Stimulated activated CD8-positive, alpha-beta memory T cell treated with anti-CD3 and anti-CD28 coated beads, Interleukin-2, amount 100 ng/mL, for 1 hour (primary cell): ENCODE data around the gene PEAR1.

Source experiments
- DNase-seq, 2 donors: peaks; one replicate each; pipeline ENCODE4 v3.0.0-alpha.2; 2020; ENCODE audit warnings: low read depth in 2 of 2

The PEAR1 gene

DNA sequence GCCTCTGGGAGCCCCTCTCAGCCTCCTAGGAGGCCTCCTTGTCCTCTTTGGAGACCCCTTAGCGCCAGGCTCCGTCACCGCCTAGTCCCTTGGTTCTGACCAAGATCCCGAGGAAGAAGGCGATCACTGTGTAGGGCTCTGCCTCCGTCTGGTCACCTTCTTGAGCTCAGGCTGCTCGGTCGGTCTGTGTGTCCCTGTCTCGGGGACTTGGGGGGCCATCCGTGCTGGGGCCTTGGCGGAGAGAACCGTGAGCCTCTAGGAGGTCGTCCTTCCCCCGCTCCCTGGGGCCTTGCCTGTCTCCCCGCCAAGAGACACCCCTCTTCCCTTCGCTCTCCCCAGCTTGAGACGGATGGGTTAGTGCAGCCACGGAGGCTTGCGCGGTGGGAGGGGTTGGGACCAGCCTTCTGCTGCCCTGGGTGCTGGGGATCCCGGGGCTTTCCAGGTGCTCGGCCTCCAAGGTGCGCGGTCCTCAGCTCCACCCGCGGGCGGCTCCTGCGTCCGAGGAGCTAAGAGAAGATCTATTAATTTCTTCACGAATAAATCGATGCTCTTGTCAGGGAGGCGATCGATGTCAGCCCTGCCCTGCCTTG lies 33.9 kb upstream of the PEAR1 start:
- no peak for DNase-seq

DNA sequence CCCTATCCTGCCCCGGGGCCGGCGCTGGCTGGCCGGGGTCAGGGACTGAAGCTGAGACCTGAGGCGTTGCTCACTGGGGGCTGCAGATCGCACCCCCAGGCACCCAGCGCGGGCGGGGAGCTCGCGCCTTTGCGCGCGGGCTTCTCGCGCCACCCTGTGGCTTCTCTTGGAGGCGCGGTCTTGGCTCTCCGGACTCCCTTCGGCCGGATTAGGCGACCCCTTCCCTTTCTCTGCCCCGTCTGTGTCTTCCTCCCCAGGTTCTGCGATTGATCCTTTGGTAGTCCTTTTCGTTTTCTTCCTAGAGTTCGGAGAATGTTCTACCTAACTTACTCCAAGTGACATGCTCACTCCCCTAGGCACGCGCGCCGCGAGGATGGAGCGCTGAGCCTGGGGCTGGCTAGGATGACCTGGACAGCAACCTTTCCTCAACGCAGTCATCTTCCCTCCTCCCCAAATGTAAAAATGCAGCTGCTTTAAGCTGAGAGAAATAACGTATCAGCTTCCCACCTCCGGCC lies 33.3 kb upstream of the PEAR1 start:
- DNase-seq: peak; percentile 33 to 36

DNA sequence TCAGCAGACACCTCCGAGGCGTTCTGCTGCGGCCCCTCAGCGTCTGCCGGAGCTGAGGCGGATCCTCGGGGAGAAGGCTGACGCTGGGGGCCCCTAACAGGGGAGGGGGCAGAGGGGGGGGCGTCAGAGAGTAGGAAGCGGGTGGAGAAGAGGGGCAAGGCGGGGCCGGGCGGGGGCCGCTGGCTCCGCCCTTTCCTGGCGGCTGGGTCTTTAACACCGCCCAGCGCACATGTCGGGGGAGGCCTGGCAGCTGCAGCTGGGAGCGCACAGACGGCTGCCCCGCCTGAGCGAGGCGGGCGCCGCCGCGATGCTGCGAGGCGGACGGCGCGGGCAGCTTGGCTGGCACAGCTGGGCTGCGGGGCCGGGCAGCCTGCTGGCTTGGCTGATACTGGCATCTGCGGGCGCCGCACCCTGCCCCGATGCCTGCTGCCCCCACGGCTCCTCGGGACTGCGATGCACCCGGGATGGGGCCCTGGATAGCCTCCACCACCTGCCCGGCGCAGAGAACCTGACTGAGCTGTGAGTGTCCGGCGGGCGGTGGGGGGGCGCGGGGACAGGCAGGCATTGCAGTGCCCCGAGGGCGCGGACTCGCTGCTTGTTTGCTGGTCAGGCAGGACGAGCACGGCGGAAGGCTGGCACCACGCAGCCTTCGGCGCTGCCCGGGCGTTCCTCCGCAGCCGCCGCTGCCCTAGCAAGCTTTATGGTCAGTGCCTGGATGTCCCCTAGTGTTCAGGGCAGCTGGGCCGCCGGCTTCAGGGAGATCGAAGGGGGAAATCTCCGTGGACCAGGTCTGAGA lies 32.7 kb upstream of the PEAR1 start, which contains the start of gene NTRK1:
NTRK1 (plus strand) TSS at position 238 of the 796 bp plus-strand sequence; CDS start at position 308, 70 bp downstream.
- peak in 1 of 2 donors; percentile 39 for DNase-seq

DNA sequence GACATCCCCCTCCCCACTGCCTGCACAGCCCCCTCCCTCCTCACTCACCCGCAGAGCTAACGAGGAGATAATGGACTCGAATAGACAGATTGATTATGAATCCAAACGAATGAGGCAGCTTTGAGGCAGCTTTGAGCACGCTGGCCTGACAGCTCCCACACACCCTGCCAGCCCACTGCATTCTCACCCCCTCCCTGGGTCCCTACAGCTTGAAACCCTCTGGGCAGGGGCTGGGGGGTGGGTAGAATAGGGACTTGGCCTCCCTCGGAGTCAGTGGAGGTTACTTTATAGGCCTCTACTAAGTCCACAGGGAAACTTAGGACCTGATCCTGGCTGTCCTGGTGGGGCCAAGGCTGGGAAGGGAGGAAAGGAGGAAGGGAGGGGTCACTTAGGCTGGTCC lies 30.9 kb upstream of the PEAR1 start:
- no peak for DNase-seq

DNA sequence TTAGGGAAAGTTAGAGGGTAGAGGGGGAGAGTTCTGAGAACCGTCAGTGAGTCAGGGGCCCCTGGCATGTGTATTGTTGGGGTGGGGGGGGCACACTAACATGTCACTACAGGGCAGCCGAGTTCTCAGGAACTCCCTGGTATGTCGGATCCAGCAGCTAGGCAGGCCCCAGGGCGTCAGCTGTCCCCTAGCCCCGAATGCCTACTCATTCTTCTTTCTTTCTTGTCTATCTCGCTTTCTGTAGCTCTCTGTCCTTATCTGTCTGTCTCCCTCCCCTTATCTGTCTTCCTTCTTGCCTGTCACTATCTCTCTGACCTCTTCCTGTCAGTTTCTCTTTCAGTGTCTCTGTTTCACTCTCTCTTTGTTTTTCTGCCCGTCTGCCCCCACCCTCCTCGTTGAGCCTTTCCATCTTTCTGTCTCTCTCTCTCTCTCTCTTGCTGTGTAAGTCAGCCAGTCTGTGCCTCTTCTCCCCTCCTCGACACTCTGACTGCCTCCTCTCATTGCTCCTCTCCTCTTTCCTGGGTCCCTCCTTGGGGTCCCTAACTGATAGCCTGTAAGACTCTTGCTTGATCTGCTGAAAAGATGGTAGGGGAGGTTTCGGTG lies 30.4 kb upstream of the PEAR1 start:
- no peak for DNase-seq

DNA sequence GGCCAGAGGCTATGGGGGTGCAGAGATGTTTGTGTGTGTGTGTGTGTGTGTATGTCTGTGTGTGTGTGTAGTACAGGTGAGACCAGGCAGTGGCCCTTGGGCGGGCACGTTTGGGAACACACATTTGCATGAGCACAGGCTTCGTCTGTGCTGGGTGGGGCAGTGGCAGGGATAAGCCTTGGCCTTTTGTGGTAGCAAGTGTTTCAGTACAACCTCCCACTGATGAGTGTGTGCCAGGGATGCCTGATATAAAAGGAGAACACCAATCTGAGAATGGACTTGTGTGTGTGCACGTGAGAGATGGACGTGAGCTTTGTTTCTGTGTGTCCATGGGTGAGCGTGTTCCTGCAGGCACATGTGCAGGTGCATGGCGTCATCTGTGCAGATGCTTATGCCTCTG lies 29.9 kb upstream of the PEAR1 start:
- no peak for DNase-seq

DNA sequence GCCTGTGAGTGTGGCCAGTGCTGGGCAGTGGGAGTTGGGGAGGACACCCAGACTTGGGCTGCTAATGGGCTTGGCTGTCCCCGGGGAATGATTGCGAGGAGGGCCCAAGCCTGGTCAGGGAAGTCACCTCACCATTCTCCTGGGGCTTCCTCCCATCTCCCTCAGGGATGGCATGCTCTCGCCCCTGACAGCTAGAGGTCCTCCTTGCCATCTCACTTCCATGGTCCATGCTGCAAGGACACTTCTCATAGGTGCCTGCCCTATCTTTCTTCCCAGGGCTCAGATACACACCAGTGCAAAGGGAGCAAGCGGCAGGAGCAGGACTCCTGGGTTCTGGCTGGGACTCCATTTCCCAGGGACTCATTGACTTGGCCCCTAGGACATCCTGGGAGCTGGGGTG lies 28.7 kb upstream of the PEAR1 start:
- DNase-seq: no peak

DNA sequence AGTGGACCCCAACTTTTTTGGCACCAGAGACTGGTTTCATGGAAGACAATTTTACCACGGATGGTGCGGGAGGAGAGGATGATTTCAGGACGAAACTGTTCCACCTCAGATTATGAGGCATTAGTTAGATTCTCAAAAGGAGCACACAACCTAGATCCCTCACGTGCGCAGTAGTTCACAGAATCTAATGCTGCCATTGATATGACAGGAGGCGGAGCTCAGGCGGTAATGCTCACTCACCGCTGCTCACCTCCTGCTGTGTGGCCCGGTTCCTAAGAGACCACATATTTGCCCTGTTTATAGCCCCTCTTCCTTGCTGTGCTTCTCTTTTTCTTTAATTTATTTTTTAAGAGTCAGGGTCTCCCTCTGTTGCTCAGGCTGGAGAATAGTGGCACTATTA lies 28.3 kb upstream of the PEAR1 start:
- no peak for DNase-seq

DNA sequence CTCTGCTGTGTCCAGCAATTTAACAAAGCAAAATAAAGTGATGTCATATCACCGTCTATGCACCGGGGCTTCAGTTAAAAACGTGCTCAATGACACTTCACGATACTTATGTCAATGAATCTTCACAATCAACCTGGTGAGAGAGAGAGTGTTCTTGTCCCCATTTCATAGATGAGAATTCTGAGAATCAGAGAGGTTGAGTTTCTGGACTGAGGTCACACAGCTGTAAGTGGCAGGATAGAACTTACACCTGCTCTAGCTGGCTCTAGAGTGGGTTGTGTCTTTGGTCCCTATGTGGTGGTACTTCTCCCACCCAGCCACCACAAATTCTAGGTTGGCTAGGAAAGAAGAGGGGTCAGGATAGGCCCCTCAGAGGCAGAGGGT lies 27.7 kb upstream of the PEAR1 start:
- no peak for DNase-seq

DNA sequence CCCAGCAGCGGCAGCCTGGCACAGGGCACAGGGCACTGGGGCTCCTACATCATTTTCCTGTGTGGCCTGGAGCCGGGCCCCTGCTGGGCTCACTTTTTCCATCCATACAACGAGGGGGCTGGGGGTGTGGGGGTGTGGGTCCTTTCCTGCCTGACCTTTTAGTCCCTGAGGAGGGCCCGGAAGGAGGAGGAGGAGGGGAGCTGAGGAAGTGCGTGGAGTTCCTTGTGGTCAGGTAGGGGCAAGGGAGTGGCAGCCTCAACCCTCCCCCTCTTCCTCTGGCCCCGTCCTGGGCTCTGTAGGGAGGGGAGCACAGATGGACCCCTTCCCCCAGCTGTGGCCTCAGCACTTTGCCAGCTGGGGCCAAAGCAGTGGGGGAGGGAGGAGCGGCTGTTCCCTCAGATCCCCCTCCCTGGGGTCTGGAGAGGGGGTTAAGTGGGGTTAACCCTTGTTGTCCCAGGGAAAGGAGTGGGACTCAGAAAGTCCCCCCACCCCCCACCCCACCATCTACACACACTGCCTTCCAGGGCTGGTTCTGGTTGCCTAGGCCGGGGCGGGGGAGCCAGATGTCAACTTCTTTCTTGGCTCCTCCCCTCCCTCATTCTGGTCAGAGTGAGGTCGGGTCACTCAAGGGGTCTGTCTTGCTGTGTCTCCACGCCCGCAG lies 27.1 kb upstream of the PEAR1 start:
- no peak for DNase-seq

DNA sequence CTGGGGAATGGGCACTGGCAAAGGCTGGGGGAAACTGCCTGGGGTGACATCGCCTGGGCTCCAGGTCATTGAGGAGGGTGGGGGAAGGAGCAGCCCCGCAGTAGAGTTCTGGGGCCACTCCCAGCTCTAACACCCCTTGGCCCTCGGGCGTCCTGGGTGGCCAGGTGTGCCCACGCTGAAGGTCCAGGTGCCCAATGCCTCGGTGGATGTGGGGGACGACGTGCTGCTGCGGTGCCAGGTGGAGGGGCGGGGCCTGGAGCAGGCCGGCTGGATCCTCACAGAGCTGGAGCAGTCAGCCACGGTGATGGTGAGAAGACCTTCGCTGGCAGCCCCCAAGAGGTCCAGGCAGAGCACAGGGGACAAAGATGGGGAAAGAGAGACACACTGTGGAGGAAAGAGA lies 25.2 kb upstream of the PEAR1 start:
- no peak for DNase-seq

DNA sequence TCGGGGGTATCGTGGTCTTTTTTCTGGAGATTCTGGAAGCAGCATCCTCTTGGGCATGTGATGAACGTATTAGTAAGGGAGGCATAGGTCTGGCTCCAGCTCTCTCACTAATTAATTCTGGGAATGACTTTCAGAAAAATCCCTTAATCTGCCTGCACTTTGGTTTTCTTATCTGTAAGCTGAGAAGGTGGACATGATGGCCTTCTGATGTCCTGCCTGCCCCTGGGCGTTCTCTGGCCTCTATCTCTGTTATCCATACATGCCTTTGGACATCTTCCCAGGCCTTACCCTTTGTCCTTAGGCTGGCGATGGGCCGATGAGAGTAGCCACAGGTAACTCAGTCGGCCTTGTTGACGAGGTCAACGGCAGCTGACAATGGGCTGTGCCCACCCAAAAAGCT lies 24.1 kb upstream of the PEAR1 start:
- DNase-seq: no peak

DNA sequence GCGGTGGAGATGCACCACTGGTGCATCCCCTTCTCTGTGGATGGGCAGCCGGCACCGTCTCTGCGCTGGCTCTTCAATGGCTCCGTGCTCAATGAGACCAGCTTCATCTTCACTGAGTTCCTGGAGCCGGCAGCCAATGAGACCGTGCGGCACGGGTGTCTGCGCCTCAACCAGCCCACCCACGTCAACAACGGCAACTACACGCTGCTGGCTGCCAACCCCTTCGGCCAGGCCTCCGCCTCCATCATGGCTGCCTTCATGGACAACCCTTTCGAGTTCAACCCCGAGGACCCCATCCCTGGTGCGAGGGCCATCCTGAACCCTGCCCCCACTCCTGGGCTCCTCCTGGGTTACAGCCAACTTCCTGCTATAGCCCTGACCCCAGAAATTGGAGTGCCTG lies 19.9 kb upstream of the PEAR1 start:
- no peak for DNase-seq

DNA sequence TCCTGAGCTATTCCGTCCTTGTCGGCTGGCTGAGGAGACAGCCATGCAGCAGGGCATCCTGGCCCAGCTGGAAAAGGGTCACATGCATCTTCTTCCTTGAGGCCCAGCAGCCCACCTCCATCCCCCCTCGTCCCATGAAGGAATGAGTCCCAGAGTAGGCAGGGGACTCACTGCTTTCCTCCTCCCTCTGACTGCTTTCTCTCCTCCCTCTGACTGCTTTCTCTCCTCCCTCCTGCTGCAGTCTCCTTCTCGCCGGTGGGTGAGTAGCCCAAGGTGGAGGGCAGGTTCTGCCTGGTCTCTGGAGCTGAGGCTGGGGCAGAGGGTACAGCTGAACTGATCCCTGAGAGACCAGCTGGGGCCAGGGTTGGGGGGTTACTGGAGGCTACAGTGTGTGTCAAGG lies 19.4 kb upstream of the PEAR1 start:
- no peak for DNase-seq

DNA sequence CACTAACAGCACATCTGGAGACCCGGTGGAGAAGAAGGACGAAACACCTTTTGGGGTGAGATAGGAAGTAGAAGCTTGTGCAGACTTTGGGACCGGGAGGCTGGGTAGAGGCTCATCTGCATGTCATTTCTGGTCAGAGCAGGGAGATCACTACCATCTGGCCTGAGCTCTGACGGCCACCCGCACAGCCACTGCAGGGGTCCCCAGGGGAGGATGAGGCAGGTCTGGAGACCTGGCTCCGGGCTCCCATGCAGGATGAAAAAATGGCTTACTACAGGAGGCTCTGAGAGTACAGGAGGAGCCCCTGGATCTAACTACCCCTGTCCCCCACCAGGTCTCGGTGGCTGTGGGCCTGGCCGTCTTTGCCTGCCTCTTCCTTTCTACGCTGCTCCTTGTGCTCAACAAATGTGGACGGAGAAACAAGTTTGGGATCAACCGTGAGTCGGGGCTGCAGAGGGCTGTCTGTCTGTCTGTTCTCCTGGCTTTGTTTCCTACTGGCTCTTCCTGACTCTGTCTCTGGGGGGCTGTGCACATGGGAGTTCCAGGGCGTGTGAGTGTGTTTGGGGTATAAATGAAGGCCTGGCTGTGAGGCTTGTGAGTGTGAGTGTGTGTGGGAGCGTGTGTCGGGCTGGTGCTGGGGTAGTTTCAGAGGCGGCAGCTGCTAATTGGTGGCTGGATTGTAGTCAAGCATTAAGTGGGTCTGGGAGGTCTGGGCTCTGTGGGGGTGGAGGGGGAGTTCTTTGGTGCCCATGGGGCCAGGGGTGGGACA lies 18.8 kb upstream of the PEAR1 start:
- DNase-seq: no peak

DNA sequence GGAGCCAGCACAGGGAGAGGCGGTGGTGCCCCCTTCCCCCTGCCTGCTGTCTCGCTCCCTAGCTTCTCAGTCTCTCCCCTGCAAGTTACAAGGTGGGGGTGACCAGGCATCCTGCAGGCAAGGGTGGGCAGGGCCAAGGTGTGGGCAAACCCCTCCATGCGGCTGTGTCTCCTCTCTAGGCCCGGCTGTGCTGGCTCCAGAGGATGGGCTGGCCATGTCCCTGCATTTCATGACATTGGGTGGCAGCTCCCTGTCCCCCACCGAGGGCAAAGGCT lies 18.2 kb upstream of the PEAR1 start:
- DNase-seq: no peak

DNA sequence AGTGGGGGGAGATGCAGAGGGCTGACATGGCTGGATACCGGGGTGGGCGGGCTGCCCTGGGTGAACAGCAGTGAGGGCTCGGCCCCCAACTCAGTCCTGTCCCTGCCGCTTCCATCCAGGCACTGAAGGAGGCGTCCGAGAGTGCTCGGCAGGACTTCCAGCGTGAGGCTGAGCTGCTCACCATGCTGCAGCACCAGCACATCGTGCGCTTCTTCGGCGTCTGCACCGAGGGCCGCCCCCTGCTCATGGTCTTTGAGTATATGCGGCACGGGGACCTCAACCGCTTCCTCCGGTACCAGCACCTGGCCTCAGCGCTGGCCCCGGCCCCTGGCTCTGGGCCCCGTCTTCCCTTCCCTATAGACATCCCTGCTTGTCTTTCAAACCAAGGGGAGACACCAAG lies 17.2 kb upstream of the PEAR1 start:
- no peak for DNase-seq

DNA sequence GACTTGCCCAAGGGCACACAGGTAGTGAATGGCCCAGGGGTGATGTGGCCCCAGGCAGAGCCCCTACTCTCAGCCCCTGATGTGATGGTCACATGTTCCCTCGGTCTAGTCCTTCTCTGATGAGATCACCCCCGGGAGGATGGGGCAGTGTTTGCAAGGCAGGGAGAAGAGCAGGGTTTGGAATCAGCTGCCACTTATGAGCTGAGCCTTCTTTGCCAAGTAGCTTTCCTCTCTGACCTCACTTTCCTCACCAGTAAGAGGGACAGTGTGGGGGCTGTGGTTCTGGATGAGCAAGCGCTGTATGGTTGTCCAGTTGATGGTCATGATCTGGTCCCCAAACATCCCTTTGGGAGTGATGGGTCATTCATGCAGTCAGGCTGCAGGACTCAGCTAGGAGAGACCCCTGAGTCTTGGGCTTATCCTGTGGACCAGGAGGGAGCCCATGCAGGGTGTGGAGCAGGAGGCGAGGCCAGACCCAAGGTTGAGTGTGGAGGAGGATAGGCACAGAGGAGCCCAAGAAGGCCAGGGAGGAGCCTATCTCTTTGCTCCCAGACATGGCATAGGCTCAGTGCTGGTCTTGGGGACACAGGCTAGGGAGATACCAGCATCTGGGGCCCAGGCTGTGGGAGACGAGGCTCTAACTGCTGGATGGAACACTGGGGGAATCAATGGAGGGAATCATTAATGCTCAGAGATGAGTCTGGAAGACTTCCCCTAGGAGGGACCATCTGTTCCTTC lies 15.9 kb upstream of the PEAR1 start:
- no peak for DNase-seq

DNA sequence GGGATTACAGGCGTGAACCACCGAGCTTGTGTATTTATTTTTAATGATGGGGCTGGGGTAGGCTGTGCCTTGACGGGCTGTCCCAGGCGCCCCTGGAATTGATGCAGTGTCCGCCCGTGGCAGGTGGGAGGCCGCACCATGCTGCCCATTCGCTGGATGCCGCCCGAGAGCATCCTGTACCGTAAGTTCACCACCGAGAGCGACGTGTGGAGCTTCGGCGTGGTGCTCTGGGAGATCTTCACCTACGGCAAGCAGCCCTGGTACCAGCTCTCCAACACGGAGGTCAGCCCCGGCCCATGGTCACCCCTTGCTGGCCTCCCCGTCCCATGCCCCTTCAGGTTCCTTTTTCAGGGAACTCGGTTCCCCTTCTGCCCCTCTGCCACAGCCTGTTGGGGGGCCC lies 13.6 kb upstream of the PEAR1 start:
- DNase-seq: no peak

DNA sequence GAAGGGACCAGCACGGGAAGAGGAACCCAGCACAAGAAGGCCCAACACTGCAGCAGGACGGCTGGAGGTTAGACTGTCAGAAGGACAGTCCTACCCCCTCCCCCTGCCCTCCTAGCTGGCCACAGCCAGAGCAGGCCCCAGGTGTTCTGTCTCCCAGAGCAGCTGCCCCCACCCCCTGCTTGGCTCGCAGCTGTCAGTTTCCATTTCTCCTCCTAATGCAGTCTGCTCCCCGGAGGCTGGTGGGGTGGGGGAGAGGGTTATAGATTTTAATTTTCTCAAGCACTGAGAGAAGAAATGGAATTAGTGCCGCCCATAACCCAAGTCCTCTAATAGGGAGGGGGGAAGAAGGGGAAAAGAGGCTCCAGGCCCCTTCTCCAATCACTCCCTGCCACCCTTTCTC lies 13.0 kb upstream of the PEAR1 start:
- DNase-seq: no peak

DNA sequence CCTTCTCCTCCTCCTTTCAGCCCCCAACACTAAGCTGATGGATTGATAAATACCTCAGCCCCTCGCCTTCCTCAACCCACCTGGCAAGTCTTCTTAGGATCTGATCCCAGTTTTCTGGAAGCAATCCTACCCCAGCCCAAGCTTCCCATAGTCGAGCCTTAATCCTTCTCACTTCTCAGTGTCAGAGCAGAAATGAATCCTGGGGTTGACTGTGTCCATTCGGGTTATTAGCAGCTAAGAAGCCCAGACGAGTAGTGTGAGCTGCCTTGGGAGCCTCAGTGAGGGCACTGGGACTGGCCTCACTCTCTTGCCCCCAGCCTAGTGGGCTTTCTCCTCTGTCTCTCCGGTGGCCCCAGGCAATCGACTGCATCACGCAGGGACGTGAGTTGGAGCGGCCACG lies 12.4 kb upstream of the PEAR1 start:
- DNase-seq: no peak
